ENCODE data around the gene TPSG1.

The TPSG1 gene

GRCh38 chr16:1177053-1177452, 48.0 kb downstream of the TPSG1 start:
- in situ Hi-C loops (cut with HindIII; ENCODE audit: low pct_ligation_motif_present, low sequenced_read_pairs): no loop called here
- Histone ChIP-seq H3K27me3 (replicated peaks) (no peaks in the 10 kb centered on the region), H3K27ac (no peak overlapping the region), H3K4me3 (ENCODE audit: low read depth, low read length) (no peak overlapping the region), H3K36me3 (replicated peaks) (no peaks in the 10 kb centered on the region)
- TF ChIP-seq CTCF (IDR thresholded peaks at IDR 0.05; ENCODE audit: low read depth, low read length, missing control alignments): no peak
- DNase-seq: no peak

GRCh38 chr16:1176280-1176897, 48.7 kb downstream of the TPSG1 start:
- in situ Hi-C loops (cut with HindIII; ENCODE audit: low pct_ligation_motif_present, low sequenced_read_pairs): no loop called here
- DNase-seq: no peak
- no peak for TF ChIP-seq CTCF (IDR thresholded peaks at IDR 0.05; ENCODE audit: low read depth, low read length, missing control alignments)
- no peak overlapping the region for H3K27ac ChIP-seq
- H3K4me3 ChIP-seq (ENCODE audit: low read depth, low read length): no peak overlapping the region
- H3K36me3 ChIP-seq (replicated peaks): no peaks in the 10 kb centered on the region
- no peaks in the 10 kb centered on the region for H3K27me3 ChIP-seq (replicated peaks)

GRCh38 chr16:1175566-1176279, 49.3 kb downstream of the TPSG1 start:
- no peak overlapping the region for H3K4me3 ChIP-seq (ENCODE audit: low read depth, low read length)
- no peak for TF ChIP-seq CTCF (IDR thresholded peaks at IDR 0.05; ENCODE audit: low read depth, low read length, missing control alignments)
- H3K27me3 ChIP-seq (replicated peaks): no peaks in the 10 kb centered on the region
- H3K36me3 ChIP-seq (replicated peaks): no peaks in the 10 kb centered on the region
- in situ Hi-C loops (cut with HindIII; ENCODE audit: low pct_ligation_motif_present, low sequenced_read_pairs): no loop called here
- no peak overlapping the region for H3K27ac ChIP-seq
- no peak for DNase-seq

GRCh38 chr16:1174477-1175357, 50.4 kb downstream of the TPSG1 start:
- no peak for DNase-seq
- H3K4me3 ChIP-seq (ENCODE audit: low read depth, low read length): no peak overlapping the region
- in situ Hi-C loops (cut with HindIII; ENCODE audit: low pct_ligation_motif_present, low sequenced_read_pairs): no loop called here
- H3K36me3 ChIP-seq (replicated peaks): no peaks in the 10 kb centered on the region
- no peaks in the 10 kb centered on the region for H3K27me3 ChIP-seq (replicated peaks)
- H3K27ac ChIP-seq: no peak overlapping the region
- no peak for TF ChIP-seq CTCF (IDR thresholded peaks at IDR 0.05; ENCODE audit: low read depth, low read length, missing control alignments)

- DNase-seq: no peak
- no peaks in the 10 kb centered on the region for H3K27me3 ChIP-seq (replicated peaks)
- H3K4me3 ChIP-seq (ENCODE audit: low read depth, low read length): no peak overlapping the region
- no peaks in the 10 kb centered on the region for H3K36me3 ChIP-seq (replicated peaks)
- TF ChIP-seq CTCF (IDR thresholded peaks at IDR 0.05; ENCODE audit: low read depth, low read length, missing control alignments): no peak
- no peak overlapping the region for H3K27ac ChIP-seq
- in situ Hi-C loops (cut with HindIII; ENCODE audit: low pct_ligation_motif_present, low sequenced_read_pairs): no loop called here
These were observed 51.1 kb downstream of the TPSG1 start for GRCh38 chr16:1173788-1174451.

All from brain microvascular endothelial cell (primary cell).